ENCODE data around the gene KANK4. TPM values are rescaled to one million over a fixed set of nuclear protein-coding genes. Genes with fewer than 3 reads are reported as not detected.

The KANK4 gene
- total and polyA plus RNA-seq, 2 of the 4 experiments (the other 2 are of a cell fraction): not detected

- TF ChIP-seq CTCF (conservative IDR thresholded peaks at IDR 0.05; ENCODE audit: low read depth, low read length): no peak
Observed at GRCh38 chr1:62265956-62266935, 53.0 kb downstream of the KANK4 start (continued).

DNA sequence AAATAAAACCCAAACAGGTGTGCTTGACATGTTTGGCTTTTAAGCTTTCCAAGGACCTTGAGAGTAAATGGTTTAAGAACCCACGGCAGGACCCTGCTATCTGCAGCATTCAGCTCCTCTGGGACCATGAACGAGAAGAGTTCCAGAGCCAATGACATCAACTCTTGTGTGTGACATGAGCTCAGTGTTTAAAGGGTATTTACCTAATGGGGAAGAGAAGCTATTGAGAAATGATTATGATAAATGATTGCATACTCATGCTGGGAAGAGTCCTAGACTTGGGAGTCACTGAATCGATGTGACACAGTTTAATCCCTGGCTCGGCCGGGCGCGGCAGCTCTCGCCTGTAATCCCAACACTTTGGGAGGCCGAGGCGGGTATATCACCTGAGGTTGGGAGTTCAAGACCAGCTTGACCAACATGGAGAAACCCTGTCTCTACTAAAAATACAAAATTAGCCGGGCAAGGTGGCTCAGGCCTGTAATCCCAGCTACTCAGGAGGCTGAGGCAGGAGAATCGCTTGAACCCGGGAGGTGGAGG lies 55.4 kb downstream of the KANK4 start:
- Histone ChIP-seq H3K4me3 (ENCODE audit: insufficient read depth, low read depth, low read length) (no peak overlapping the region), H3K27me3 (ENCODE audit: control insufficient read depth, insufficient read depth, low read length) (no peaks in the 10 kb centered on the region), H4K8ac (ENCODE audit: low read depth in 2 of 2, low read length in 2 of 2) (no peak overlapping the region), H3K23ac (ENCODE audit: low read depth, low read length) (no peak overlapping the region), H3K56ac (ENCODE audit: extremely low read depth, insufficient read depth, low read length) (no peak overlapping the region), H2AFZ (replicated peaks; ENCODE audit: low read length, poor library complexity) (no peak overlapping the region), H4K20me1 (ENCODE audit: insufficient read depth, low read length) (no peaks in the 10 kb centered on the region), H3K9me1 (ENCODE audit: insufficient read depth, low read length) (no peaks in the 10 kb centered on the region), H4K91ac (ENCODE audit: insufficient read depth, low read depth, low read length) (no peak overlapping the region), H3K4me1 (ENCODE audit: control insufficient read depth, insufficient read depth, low read length) (no peaks in the 10 kb centered on the region), H2BK20ac (ENCODE audit: low read depth, low read length) (no peak overlapping the region), H4K5ac (ENCODE audit: low read depth, low read length) (no peak overlapping the region), H3K79me1 (ENCODE audit: low read depth in 1 of 2, low read length in 2 of 2) (no peaks in the 10 kb centered on the region), H3K9me3 (ENCODE audit: control insufficient read depth, insufficient read depth, low read length) (peaks cover 7% of the 10 kb centered on the region), H2BK120ac (ENCODE audit: low read depth, low read length) (no peak overlapping the region), H2BK15ac (ENCODE audit: low read depth, low read length) (no peak overlapping the region), H3K14ac (replicated peaks; ENCODE audit: low read depth, low read length) (no peak overlapping the region), H3K18ac (ENCODE audit: low read depth, low read length) (no peak overlapping the region), H3K9ac (ENCODE audit: low read depth, low read length) (no peak overlapping the region), H3K4me2 (ENCODE audit: low read depth, low read length) (no peak overlapping the region), H3K27ac (ENCODE audit: insufficient read depth, low read length) (no peak overlapping the region), H2AK5ac (ENCODE audit: low read depth, low read length) (no peak overlapping the region), H2AK9ac (replicated peaks; ENCODE audit: low read depth, low read length, poor library complexity) (no peak overlapping the region), H2BK5ac (ENCODE audit: low read depth, low read length, poor library complexity, severe bottlenecking) (no peak overlapping the region), H3K36me3 (ENCODE audit: control insufficient read depth, insufficient read depth, low read length) (no peaks in the 10 kb centered on the region), H3K4ac (ENCODE audit: low read depth, low read length) (no peak overlapping the region)
- ATAC-seq (ENCODE audit: low read depth): no peak
- CTCF ChIA-PET: no interaction called here
- 88% methylated on average over 6 of the region's 13 CpGs; no CpG with 5 or more reads in 1 of the 2 experiments for WGBS, 2 experiments (ENCODE audit: extremely low coverage in 2 of 2, insufficient read length in 1 of 2)
- in situ Hi-C loops (cut with MboI; ENCODE audit: low sequenced_read_pairs): no loop called here
- no TSS peak for BruUV-seq (replicated peaks)
- intact Hi-C loops (cut with micrococcal nuclease): no loop called here
- POLR2A ChIA-PET (ENCODE audit: unreplicated experiment): no interaction called here
- no peak for DNase-seq
- TF ChIP-seq CHD1 (IDR thresholded peaks at IDR 0.05; ENCODE audit: low read depth, low read length) (no peak), CTCF (conservative IDR thresholded peaks at IDR 0.05; ENCODE audit: low read depth, low read length) (no peak), POLR2A (IDR thresholded peaks at IDR 0.05; ENCODE audit: low read depth, low read length) (no peak)
- dilution Hi-C loops (cut with HindIII; ENCODE audit: low sequenced_read_pairs, unreplicated experiment): no loop called here

Measured in IMR-90 (cell line).